NCI-H128 (cell line): ENCODE measurements around the gene NUF2.

Experiments
- DNase-seq: peaks from one replicate; lab custom pipeline; 2025; ENCODE audit not compliant: unreplicated experiment; lab: John Stamatoyannopoulos, UW

NUF2 gene

DNA sequence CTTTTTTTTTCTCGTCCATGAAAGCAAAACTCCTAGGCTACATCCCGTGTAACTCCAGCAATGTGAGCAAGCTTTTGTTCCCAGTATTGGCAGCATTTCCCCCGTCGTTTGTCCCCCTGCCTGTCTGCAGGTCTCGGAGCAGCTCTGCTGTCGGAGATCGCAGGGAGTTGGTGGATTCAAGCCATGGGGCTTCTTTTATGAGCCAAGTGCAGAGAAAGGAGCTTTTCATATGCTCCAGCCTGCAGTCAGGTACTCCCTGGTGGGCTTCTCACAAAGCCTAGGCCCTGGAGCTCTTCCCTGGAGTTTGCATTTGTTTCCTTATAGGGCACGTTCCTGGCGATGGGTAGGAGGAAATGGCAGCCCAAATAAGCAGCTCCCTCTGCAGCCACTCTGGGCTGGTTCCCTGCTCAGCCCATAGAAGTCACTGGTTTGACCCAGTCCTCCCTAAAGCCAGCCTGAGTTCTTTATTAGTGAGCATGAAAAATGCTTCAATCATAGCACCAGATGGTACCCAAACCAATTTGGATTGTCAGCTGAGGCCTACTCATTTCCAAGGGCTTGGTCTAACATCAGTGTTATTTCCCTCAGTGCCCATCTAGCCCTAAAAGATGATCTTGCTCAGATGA, 78.3 kb downstream of the NUF2 start:
- DNase-seq: no peak

DNA sequence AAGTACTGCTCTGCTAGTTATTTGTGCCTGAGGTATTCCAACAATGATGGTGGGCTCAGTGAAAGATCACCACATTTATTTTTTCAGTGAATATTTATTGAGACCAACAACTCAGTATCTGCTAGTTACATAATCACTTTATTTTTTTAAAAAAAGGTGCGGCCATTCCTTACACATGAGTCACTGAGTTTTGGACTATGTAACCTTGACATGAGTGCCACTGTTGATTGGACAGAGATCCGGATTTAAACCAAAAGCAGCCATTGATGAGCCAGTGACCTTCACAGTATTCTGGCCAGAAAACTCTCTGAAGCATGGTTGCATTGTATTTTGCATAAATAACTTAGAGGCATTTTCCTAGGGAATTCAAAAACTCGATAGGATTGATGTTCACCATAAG, 79.5 kb downstream of the NUF2 start:
- DNase-seq: no peak
